ENCODE results near the gene DNAJB5. TPM values are rescaled to one million over a fixed set of nuclear protein-coding genes. Genes with fewer than 3 reads are reported as not detected.

Gene DNAJB5
- total and polyA plus RNA-seq, 2 experiments from 2014 or later: 24.6 to 39.0 TPM

DNA sequence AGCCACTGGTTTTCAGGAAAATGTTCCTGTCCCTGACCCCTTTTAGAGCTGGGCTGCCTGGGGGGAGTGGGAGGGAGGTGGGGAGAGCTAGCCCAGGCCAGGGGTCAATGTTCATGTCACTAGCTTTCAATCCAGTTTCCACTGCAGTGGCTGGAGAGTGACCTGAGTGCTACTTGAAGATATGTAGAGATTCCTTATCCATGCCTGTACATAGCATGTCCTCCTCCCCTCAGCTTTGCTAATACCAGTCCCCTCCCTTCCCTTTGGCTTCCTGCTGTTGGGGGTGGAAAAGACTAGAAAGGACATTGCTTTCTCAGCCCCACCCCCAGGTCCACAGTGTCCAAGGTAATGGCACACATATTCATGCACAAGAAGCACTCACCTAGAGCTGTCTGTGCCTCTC lies 7.8 kb downstream of the DNAJB5 start:
- peaks cover 52% of the 10 kb centered on the region for H3K4me1 ChIP-seq (ENCODE audit: low read depth)
- peaks cover 6% of the 10 kb centered on the region for H3K36me3 ChIP-seq
- TF ChIP-seq, protein P1, sequence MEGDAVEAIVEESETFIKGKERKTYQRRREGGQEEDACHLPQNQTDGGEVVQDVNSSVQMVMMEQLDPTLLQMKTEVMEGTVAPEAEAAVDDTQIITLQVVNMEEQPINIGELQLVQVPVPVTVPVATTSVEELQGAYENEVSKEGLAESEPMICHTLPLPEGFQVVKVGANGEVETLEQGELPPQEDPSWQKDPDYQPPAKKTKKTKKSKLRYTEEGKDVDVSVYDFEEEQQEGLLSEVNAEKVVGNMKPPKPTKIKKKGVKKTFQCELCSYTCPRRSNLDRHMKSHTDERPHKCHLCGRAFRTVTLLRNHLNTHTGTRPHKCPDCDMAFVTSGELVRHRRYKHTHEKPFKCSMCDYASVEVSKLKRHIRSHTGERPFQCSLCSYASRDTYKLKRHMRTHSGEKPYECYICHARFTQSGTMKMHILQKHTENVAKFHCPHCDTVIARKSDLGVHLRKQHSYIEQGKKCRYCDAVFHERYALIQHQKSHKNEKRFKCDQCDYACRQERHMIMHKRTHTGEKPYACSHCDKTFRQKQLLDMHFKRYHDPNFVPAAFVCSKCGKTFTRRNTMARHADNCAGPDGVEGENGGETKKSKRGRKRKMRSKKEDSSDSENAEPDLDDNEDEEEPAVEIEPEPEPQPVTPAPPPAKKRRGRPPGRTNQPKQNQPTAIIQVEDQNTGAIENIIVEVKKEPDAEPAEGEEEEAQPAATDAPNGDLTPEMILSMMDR (IDR thresholded peaks at IDR 0.05; ENCODE audit: low read depth, low read length): no peak
- no peaks in the 10 kb centered on the region for H3K9me3 ChIP-seq (ENCODE audit: low read depth)
- H3K4me3 ChIP-seq: no peak overlapping the region
- DNase-seq (ENCODE audit: low read depth in 1 of 2, low spot score in 1 of 2): no peak
- peak overlapping the region; percentile 80 for H3K27ac ChIP-seq
- H3K27me3 ChIP-seq: no peaks in the 10 kb centered on the region

DNA sequence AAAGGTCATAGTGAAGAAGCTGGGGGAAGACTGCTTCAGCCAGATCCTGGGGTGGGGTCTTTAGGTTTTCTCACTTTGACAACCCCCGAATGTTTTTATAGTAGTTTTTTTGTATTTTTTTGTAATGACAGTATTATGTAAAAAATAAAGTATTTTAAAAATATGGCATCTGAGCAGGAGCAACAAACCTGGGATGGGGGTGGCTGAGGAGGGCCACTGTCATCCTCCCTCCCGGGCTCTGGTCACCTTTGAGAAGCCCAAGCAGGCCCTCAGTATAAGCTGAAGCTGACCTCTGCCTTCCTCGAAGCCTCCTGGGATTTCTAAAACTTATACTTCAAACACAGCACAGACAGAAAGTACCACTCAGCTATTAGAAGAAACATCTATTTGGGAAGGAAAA lies 8.7 kb downstream of the DNAJB5 start:
- Histone ChIP-seq H3K27me3 (no peaks in the 10 kb centered on the region), H3K27ac (peak overlapping the region; percentile 80), H3K9me3 (ENCODE audit: low read depth) (no peaks in the 10 kb centered on the region), H3K36me3 (peaks cover 6% of the 10 kb centered on the region), H3K4me1 (ENCODE audit: low read depth) (peaks cover 43% of the 10 kb centered on the region), H3K4me3 (no peak overlapping the region)
- DNase-seq (ENCODE audit: low read depth in 1 of 2, low spot score in 1 of 2): no peak
- TF ChIP-seq, protein P1 (IDR thresholded peaks at IDR 0.05; ENCODE audit: low read depth, low read length): no peak

DNA sequence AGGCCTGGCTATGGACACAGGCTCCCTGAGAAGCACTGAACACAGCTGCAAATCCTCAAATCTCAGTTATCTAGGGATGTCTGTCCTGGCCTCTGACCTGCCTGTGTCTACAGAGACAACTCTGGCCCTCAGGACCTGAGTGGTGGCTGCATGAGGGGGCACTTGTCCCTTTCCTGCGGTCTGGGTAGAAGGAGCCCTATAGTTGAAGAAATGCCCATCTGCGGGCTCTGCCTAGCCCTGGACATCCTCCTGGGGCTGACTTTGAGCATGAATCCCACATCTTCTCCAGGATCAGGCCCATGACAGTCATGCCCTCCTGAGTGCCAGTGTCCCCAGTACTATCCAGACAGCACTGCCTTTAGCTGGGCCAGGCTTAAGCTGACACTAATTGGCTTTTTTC lies 10.0 kb downstream of the DNAJB5 start:
- no peak overlapping the region for H3K27ac ChIP-seq
- peaks cover 30% of the 10 kb centered on the region for H3K4me1 ChIP-seq (ENCODE audit: low read depth)
- H3K36me3 ChIP-seq: peaks cover 6% of the 10 kb centered on the region
- TF ChIP-seq, protein P1 (IDR thresholded peaks at IDR 0.05; ENCODE audit: low read depth, low read length): no peak
- no peaks in the 10 kb centered on the region for H3K9me3 ChIP-seq (ENCODE audit: low read depth)
- H3K27me3 ChIP-seq: no peaks in the 10 kb centered on the region
- no peak for DNase-seq (ENCODE audit: low read depth in 1 of 2, low spot score in 1 of 2)
- no peak overlapping the region for H3K4me3 ChIP-seq

DNA sequence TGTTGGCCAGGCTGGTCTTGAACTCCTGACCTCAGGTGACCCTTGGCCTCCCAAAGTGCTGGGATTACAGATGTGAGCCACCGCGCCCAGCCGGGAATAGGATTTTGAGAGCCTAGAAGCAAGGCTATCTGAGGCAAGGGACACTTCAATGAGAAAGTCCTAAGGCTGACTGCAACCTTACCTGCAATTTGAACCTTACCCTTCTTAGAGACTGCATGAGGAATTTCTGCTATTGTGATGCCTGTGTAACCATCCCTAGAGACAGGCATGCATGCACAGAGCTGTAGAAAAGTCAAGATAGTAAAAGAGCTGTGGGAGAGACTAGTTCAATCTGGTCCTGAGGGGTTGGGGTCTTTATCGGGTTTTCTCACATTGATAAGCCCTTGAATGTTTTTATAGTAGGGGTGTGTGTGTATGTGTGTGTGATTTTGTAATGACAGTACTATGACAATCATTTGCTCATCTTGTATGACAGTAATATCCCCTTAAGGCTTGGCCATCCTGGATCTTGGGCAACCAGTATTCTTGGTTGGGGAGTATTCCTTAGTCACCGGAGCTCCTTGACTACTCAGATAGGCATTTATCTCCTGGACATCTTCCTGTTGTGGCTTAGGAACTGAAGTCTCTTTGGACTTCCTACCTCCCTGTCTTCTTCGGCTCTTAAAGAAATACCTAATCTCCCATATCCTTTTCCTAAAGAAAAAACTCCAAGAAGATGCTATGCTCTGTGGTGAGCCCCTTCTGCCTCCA lies 11.2 kb downstream of the DNAJB5 start:
- Histone ChIP-seq H3K27me3 (no peaks in the 10 kb centered on the region), H3K36me3 (peaks cover 6% of the 10 kb centered on the region), H3K9me3 (ENCODE audit: low read depth) (no peaks in the 10 kb centered on the region), H3K4me1 (ENCODE audit: low read depth) (peaks cover 19% of the 10 kb centered on the region), H3K4me3 (no peak overlapping the region), H3K27ac (no peak overlapping the region)
- no peak for DNase-seq (ENCODE audit: low read depth in 1 of 2, low spot score in 1 of 2)
- TF ChIP-seq, protein P1 (IDR thresholded peaks at IDR 0.05; ENCODE audit: low read depth, low read length): no peak

DNA sequence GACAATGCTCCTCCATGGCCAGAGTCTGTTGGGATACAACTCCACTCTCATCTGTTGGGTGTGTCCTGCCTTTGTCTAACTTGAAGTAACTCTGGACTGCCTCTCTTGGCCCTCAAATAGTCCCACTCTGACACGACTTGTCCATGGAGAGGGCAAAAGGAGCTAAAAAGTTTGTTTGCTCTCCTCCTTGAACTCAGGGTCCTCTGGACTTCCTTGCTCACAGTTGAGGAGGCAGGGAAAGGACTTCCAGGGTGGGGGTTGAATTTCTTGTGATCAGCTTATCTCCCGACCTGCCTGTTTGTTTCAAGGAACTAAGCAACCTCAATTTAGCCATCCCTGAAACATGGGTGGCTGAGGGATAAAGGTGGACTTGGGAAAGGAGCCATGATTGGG lies 11.7 kb downstream of the DNAJB5 start:
- peaks cover 15% of the 10 kb centered on the region for H3K4me1 ChIP-seq (ENCODE audit: low read depth)
- no peak overlapping the region for H3K27ac ChIP-seq
- no peak overlapping the region for H3K4me3 ChIP-seq
- DNase-seq (ENCODE audit: low read depth in 1 of 2, low spot score in 1 of 2): no peak
- H3K27me3 ChIP-seq: no peaks in the 10 kb centered on the region
- H3K9me3 ChIP-seq (ENCODE audit: low read depth): no peaks in the 10 kb centered on the region
- TF ChIP-seq, protein P1 (IDR thresholded peaks at IDR 0.05; ENCODE audit: low read depth, low read length): no peak
- peaks cover 6% of the 10 kb centered on the region for H3K36me3 ChIP-seq

All from cardiac muscle cell (in vitro differentiated cells and primary cell).